GM12878 (cell line): ENCODE measurements around the gene CAMK2A. TPM values are rescaled to one million over a fixed set of nuclear protein-coding genes. Genes with fewer than 3 reads are reported as not detected.

Experiments used
- ATAC-seq: fragments of 200-7000 bp; cut with Tn5 transposase; 3 replicates; pipeline ENCODE4 v1.9.1; 2020; ENCODE audit warnings: mild to moderate bottlenecking, moderate library complexity
- BruUV-seq: library from RNA; stranded (reverse); fragments of 400-500 nt; replicated peaks from 2 replicates; lab custom pipeline; 2021; lab: Mats Ljungman, UMichigan
- CTCF ChIA-PET: fragments of 300-600 bp; sonication (Branson Sonifier 250); formaldehyde crosslinking; extraction: SDS; loops from one replicate; lab custom pipeline; 2021; ENCODE audit warnings: inconsistent platforms; lab: Yijun Ruan, JAX
- POLR2A ChIA-PET: fragments of 350-600 bp; formaldehyde crosslinking; extraction: SDS; loops from one replicate; lab custom pipeline; 2021; ENCODE audit warnings: inconsistent platforms; lab: Charles Lee
- RAD21 ChIA-PET: fragments of 300-600 bp; sonication (Branson Sonifier 250); formaldehyde crosslinking; loops from one replicate; lab custom pipeline; 2023; ENCODE audit warnings: antibody characterized with exemption; ENCODE audit not compliant: unreplicated experiment; lab: Charles Lee
- SMC1A ChIA-PET: fragments of 300-600 bp; sonication (Branson Sonifier 250); formaldehyde crosslinking; loops from one replicate; lab custom pipeline; 2023; ENCODE audit not compliant: unreplicated experiment, uncharacterized antibody; lab: Charles Lee
- DNase-seq: peaks from one replicate; pipeline ENCODE4 v3.0.0-alpha.2; 2011; ENCODE audit warnings: low read depth, low spot score
- FAIRE-seq: peaks from 3 replicates; lab custom pipeline; 2011; peaks lifted over from hg19 to GRCh38; lab: Jason Lieb, UNC
- H2AFZ ChIP-seq: 2 replicates; pipeline ENCODE4 v1.6.0; 2011; ENCODE audit warnings: low read depth, low read length, control low read depth; ENCODE audit not compliant: control insufficient read depth
- H3K27ac ChIP-seq: 2 replicates; pipeline ENCODE4 v1.5.1; 2011; ENCODE audit warnings: control low read depth; ENCODE audit not compliant: control insufficient read depth, insufficient read depth
- H3K27me3 ChIP-seq, 2 experiments: replicated peaks in 1 of 2; 2 replicates each; pipeline versions ENCODE4 v1.6.0 to v1.6.1; 2011; ENCODE audit warnings: low read length in 1 of 2; ENCODE audit not compliant: control insufficient read depth in 2 of 2, insufficient read depth in 2 of 2
- H3K36me3 ChIP-seq, 2 experiments: 2 replicates each; pipeline ENCODE4 v1.5.1; 2011; ENCODE audit warnings: low read length in 1 of 2; ENCODE audit not compliant: control insufficient read depth in 2 of 2, insufficient read depth in 2 of 2
- H3K4me1 ChIP-seq: 2 replicates; pipeline ENCODE4 v1.6.1; 2011; ENCODE audit warnings: mild to moderate bottlenecking, low read length, moderate library complexity, mixed read lengths; ENCODE audit not compliant: control insufficient read depth, insufficient read depth
- H3K4me2 ChIP-seq: 2 replicates; pipeline ENCODE4 v1.6.0; 2011; ENCODE audit warnings: control low read depth; ENCODE audit not compliant: control insufficient read depth, insufficient read depth
- H3K4me3 ChIP-seq: fragments of 200-600 bp; sonication (generic); 2 replicates; pipeline ENCODE4 v1.5.1; 2016
- H3K79me2 ChIP-seq: 2 replicates; pipeline ENCODE4 v1.6.0; 2011; ENCODE audit warnings: low read length; ENCODE audit not compliant: control insufficient read depth, insufficient read depth
- H3K9ac ChIP-seq: 2 replicates; pipeline ENCODE4 v1.8.0; 2011; ENCODE audit warnings: low read length, control low read depth, mixed read lengths; ENCODE audit not compliant: control insufficient read depth, insufficient read depth
- H3K9me3 ChIP-seq: replicated peaks from 3 replicates; pipeline ENCODE4 v1.5.1; 2011; ENCODE audit warnings: mild to moderate bottlenecking, low read length; ENCODE audit not compliant: control insufficient read depth, insufficient read depth
- H4K20me1 ChIP-seq: 2 replicates; pipeline ENCODE4 v1.6.0; 2011; ENCODE audit not compliant: control insufficient read depth, insufficient read depth
- HDAC6 ChIP-seq: fragments of 200-600 bp; sonication (generic); IDR thresholded peaks from one replicate; pipeline ENCODE4 v1.8.0; 2017; ENCODE audit warnings: antibody characterized with exemption; ENCODE audit not compliant: unreplicated experiment
- MXI1 ChIP-seq: fragments of 150-350 bp; IDR thresholded peaks from 2 replicates; pipeline ENCODE4 v1.6.1; 2011; ENCODE audit warnings: low read depth, mild to moderate bottlenecking, inconsistent platforms, low read length, improper control_type of control experiment
- MYC ChIP-seq: IDR thresholded peaks from 2 replicates; pipeline ENCODE4 v1.6.1; 2011; ENCODE audit warnings: mild to moderate bottlenecking, low read length, moderate library complexity, inconsistent platforms; ENCODE audit not compliant: insufficient read depth, insufficient replicate concordance, insufficient read length, severe bottlenecking
- POLR2AphosphoS2 ChIP-seq: IDR thresholded peaks from 2 replicates; pipeline ENCODE4 v1.6.1; 2011; ENCODE audit warnings: low read depth, mild to moderate bottlenecking, low read length, improper control_type of control experiment, moderate library complexity
- RAD21 ChIP-seq: IDR thresholded peaks from 2 replicates; pipeline ENCODE4 v1.6.1; 2011; ENCODE audit warnings: mild to moderate bottlenecking, low read depth, low read length, moderate library complexity; ENCODE audit not compliant: insufficient read depth
- STAT1 ChIP-seq: fragments of 450-650 bp; conservative IDR thresholded peaks from 2 replicates; pipeline ENCODE4 v1.6.1; 2014; ENCODE audit warnings: antibody characterized with exemption, mild to moderate bottlenecking
- YY1 ChIP-seq: IDR thresholded peaks from 2 replicates; pipeline ENCODE4 v1.6.1; 2011; ENCODE audit warnings: low read depth, mild to moderate bottlenecking, low read length
- WGBS: methylation state at CpG from one replicate; pipeline ENCODE4 v1.1.6; 2016; ENCODE audit warnings: low lambda C conversion rate; ENCODE audit not compliant: insufficient replicate concordance, insufficient coverage; ENCODE audit errors: missing lambda C conversion rate; 5-methylcytosine and 5-hydroxymethylcytosine counted together
- in situ Hi-C: fragments of 300-500 bp; cut with MboI; formaldehyde crosslinking; loops from 9 replicates; pipeline ENCODE4 v1.14.3; 2018; ENCODE audit warnings: mixed read lengths
- intact Hi-C: fragments of 100-400 bp; cut with micrococcal nuclease; formaldehyde crosslinking; loops from one replicate; pipeline ENCODE4 v1.14.2; 2022; ENCODE audit not compliant: unreplicated experiment
- polyA plus RNA-seq, 11 experiments: library from polyadenylated mRNA; depleted of rRNA in 4 of 11; unstranded in 6 of 11; stranded (reverse) in 5 of 11; fragments of >200 nt; fragmentation: Nextera tagmentation in 4 of 11; fragmentation: Illumina TruSeq in 1 of 11; extraction: Ambion mirVana in 4 of 11; extraction: Trizol in 1 of 11; gene quantifications; 1 replicate in 1 of 11; 2 replicates in 10 of 11; pipeline versions ENCODE4 v1.2.1 to v1.2.3, GENCODE V29; 2011 to 2016; ENCODE audit warnings: inconsistent platforms in 2 of 11, missing spikeins in 2 of 11, low read depth in 1 of 11
- total RNA-seq, 4 experiments: library from RNA; depleted of rRNA in 3 of 4; stranded (reverse); fragments of >200 nt in 3 of 4; fragmentation: Illumina TruSeq in 1 of 4; extraction: Trizol in 1 of 4; gene quantifications; 2 replicates each; pipeline versions ENCODE4 v1.2.1 to v1.2.3, GENCODE V29; 2013 to 2021
- TF ChIP-seq, protein P1 (sequence below): fragments of 450-650 bp; formaldehyde crosslinking; IDR thresholded peaks from 2 replicates; pipeline ENCODE4 v1.4.0; 2020; ENCODE audit warnings: mild to moderate bottlenecking, moderate library complexity
- TF ChIP-seq, protein P2 (sequence below): fragments of 450-650 bp; IDR thresholded peaks from 2 replicates; pipeline ENCODE4 v1.6.1; 2017; ENCODE audit warnings: mild to moderate bottlenecking

CAMK2A gene
- total and polyA plus RNA-seq, 10 of the 15 experiments (the other 5 are each of a cell fraction or from before 2014, with no cell fraction given) = 0.11 TPM; not detected in 9

DNA sequence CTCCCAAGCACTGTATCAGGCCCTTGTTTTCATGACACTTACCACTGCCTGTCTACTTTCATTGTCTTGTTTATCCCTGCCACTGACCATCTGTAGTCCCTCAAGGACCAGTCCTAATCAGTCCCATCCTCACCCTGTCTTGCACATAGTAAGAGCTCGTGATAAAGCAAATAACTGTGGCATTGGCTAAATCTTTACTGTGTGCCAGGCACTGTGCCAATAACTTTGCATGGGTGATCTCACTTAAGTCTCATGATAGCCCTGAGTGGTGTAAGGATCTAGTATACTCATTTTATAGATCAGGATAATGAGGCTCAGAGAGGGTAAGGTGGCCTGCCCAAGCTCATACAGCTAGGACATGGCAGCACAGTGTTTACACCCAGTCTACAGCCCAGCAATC is 117.4 kb downstream of the CAMK2A start:
- Histone ChIP-seq H3K27ac (no peak overlapping the region), H3K79me2 (no peaks in the 10 kb centered on the region), H2AFZ (no peak overlapping the region), H3K4me3 (no peak overlapping the region), H3K4me1 (no peaks in the 10 kb centered on the region)
- FAIRE-seq = no peak
- intact Hi-C loops = no loop called here
- POLR2A ChIA-PET = no interaction called here
- no TSS peak for BruUV-seq
- in situ Hi-C loops = no loop called here
- TF ChIP-seq MXI1 (no peak), MYC (no peak), HDAC6 (no peak), RAD21 (no peak), YY1 (no peak), STAT1 (no peak), POLR2AphosphoS2 (no peak)
- TF ChIP-seq, protein P1, sequence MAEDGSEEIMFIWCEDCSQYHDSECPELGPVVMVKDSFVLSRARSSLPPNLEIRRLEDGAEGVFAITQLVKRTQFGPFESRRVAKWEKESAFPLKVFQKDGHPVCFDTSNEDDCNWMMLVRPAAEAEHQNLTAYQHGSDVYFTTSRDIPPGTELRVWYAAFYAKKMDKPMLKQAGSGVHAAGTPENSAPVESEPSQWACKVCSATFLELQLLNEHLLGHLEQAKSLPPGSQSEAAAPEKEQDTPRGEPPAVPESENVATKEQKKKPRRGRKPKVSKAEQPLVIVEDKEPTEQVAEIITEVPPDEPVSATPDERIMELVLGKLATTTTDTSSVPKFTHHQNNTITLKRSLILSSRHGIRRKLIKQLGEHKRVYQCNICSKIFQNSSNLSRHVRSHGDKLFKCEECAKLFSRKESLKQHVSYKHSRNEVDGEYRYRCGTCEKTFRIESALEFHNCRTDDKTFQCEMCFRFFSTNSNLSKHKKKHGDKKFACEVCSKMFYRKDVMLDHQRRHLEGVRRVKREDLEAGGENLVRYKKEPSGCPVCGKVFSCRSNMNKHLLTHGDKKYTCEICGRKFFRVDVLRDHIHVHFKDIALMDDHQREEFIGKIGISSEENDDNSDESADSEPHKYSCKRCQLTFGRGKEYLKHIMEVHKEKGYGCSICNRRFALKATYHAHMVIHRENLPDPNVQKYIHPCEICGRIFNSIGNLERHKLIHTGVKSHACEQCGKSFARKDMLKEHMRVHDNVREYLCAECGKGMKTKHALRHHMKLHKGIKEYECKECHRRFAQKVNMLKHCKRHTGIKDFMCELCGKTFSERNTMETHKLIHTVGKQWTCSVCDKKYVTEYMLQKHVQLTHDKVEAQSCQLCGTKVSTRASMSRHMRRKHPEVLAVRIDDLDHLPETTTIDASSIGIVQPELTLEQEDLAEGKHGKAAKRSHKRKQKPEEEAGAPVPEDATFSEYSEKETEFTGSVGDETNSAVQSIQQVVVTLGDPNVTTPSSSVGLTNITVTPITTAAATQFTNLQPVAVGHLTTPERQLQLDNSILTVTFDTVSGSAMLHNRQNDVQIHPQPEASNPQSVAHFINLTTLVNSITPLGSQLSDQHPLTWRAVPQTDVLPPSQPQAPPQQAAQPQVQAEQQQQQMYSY (CRISPR knock-in tag) = no peak
- TF ChIP-seq, protein P2, sequence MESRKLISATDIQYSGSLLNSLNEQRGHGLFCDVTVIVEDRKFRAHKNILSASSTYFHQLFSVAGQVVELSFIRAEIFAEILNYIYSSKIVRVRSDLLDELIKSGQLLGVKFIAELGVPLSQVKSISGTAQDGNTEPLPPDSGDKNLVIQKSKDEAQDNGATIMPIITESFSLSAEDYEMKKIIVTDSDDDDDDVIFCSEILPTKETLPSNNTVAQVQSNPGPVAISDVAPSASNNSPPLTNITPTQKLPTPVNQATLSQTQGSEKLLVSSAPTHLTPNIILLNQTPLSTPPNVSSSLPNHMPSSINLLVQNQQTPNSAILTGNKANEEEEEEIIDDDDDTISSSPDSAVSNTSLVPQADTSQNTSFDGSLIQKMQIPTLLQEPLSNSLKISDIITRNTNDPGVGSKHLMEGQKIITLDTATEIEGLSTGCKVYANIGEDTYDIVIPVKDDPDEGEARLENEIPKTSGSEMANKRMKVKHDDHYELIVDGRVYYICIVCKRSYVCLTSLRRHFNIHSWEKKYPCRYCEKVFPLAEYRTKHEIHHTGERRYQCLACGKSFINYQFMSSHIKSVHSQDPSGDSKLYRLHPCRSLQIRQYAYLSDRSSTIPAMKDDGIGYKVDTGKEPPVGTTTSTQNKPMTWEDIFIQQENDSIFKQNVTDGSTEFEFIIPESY = no peak
- TF ChIP-seq, all 136 proteins: peak for 0
- Histone ChIP-seq H3K27me3 (no peaks in the 10 kb centered on the region; a peak in 2 of 4 replicates), H3K36me3 (no peaks in the 10 kb centered on the region), H3K9me3 (no peaks in the 10 kb centered on the region), H3K4me2 (no peak overlapping the region), H3K9ac (no peak overlapping the region), H4K20me1 (no peaks in the 10 kb centered on the region)
- SMC1A ChIA-PET = interaction anchor here (0.6 to 0.9 kb wide), 2 partner anchors 241 to 357 kb away, joined by 3 read pairs; partner anchors contain the start of gene CD74
- CTCF ChIA-PET = interaction anchor here (0.8 to 9.3 kb wide), 5 partner anchors 10 to 46 kb away, joined by 3 to 68 read pairs (median 4); no protein-coding TSS in a partner anchor
- no peak for DNase-seq
- RAD21 ChIA-PET = no interaction called here
- no peak for ATAC-seq
- WGBS = 0% methylated on average over 1 of the region's 1 CpG

Other genes with a start within 250 kb of the CAMK2A start
Only the 7 nearest of the 9 such genes appear.
- 1.8 and 3.0 TPM in 2 replicates for gene PDGFRB, start 133.9 kb downstream of the CAMK2A start, total RNA-seq (2014; rRNA removed)
- gene PDGFRB, start 133.9 kb downstream of the CAMK2A start, total RNA-seq (2014; rRNA removed; fragmentation: Illumina TruSeq; extraction: Trizol) = 1.2 and 1.4 TPM in 2 replicates
- 2.2 and 3.3 TPM in 2 replicates for gene PDGFRB, start 133.9 kb downstream of the CAMK2A start, total RNA-seq (2021)
- gene PDGFRB, start 133.9 kb downstream of the CAMK2A start, polyA plus RNA-seq (2011; rRNA removed) = 0.64 and 0.65 TPM in 2 replicates
- 0.41 and 0.90 TPM in 2 replicates for gene PDGFRB, start 133.9 kb downstream of the CAMK2A start, polyA plus RNA-seq (2014; fragmentation: Illumina TruSeq; extraction: Trizol)
- gene PDGFRB, start 133.9 kb downstream of the CAMK2A start, polyA plus RNA-seq (2014; fragmentation: Nextera tagmentation; extraction: Ambion mirVana) = under 1 TPM; 0.02 to 0.16 TPM
- 0.94 and 2.1 TPM in 2 replicates for gene PDGFRB, start 133.9 kb downstream of the CAMK2A start, polyA plus RNA-seq (2014; rRNA removed)
- gene PDGFRB, start 133.9 kb downstream of the CAMK2A start, polyA plus RNA-seq (2016; fragmentation: Nextera tagmentation; extraction: Ambion mirVana) = 1 to 10 TPM; 1.5 to 1.7 TPM
- not detected in 2 replicates for gene CDX1, start 123.0 kb downstream of the CAMK2A start, total RNA-seq (2014; rRNA removed)
- not detected in 2 replicates for gene CDX1, start 123.0 kb downstream of the CAMK2A start, total RNA-seq (2014; rRNA removed; fragmentation: Illumina TruSeq; extraction: Trizol)
- not detected in 2 replicates for gene CDX1, start 123.0 kb downstream of the CAMK2A start, total RNA-seq (2021)
- not detected in 2 replicates for gene CDX1, start 123.0 kb downstream of the CAMK2A start, polyA plus RNA-seq (2011; rRNA removed)
- gene CDX1, start 123.0 kb downstream of the CAMK2A start, polyA plus RNA-seq (2014; fragmentation: Illumina TruSeq; extraction: Trizol) = not detected in 2 replicates
- not detected for gene CDX1, start 123.0 kb downstream of the CAMK2A start, polyA plus RNA-seq (2014; fragmentation: Nextera tagmentation; extraction: Ambion mirVana)
- not detected in 2 replicates for gene CDX1, start 123.0 kb downstream of the CAMK2A start, polyA plus RNA-seq (2014; rRNA removed)
- gene CDX1, start 123.0 kb downstream of the CAMK2A start, polyA plus RNA-seq (2016; fragmentation: Nextera tagmentation; extraction: Ambion mirVana) = not detected
- gene SLC6A7, start 99.7 kb downstream of the CAMK2A start, total RNA-seq (2014; rRNA removed) = 0.06 and 0.11 TPM in 2 replicates
- gene SLC6A7, start 99.7 kb downstream of the CAMK2A start, total RNA-seq (2014; rRNA removed; fragmentation: Illumina TruSeq; extraction: Trizol) = 0.05 TPM in 1 of 2 replicates, not detected in the other
- gene SLC6A7, start 99.7 kb downstream of the CAMK2A start, total RNA-seq (2021) = 0.08 TPM in 1 of 2 replicates, not detected in the other
- not detected in 2 replicates for gene SLC6A7, start 99.7 kb downstream of the CAMK2A start, polyA plus RNA-seq (2011; rRNA removed)
- gene SLC6A7, start 99.7 kb downstream of the CAMK2A start, polyA plus RNA-seq (2014; fragmentation: Illumina TruSeq; extraction: Trizol) = 0.01 TPM in 1 of 2 replicates, not detected in the other
- gene SLC6A7, start 99.7 kb downstream of the CAMK2A start, polyA plus RNA-seq (2014; fragmentation: Nextera tagmentation; extraction: Ambion mirVana) = not detected
- gene SLC6A7, start 99.7 kb downstream of the CAMK2A start, polyA plus RNA-seq (2014; rRNA removed) = 0.04 TPM in 1 of 2 replicates, not detected in the other
- gene SLC6A7, start 99.7 kb downstream of the CAMK2A start, polyA plus RNA-seq (2016; fragmentation: Nextera tagmentation; extraction: Ambion mirVana) = under 1 TPM in 1 of 2 experiments, not detected in 1; 0.15 TPM
- not detected in 2 replicates for gene ARSI, start 13.1 kb upstream of the CAMK2A start, total RNA-seq (2014; rRNA removed)
- gene ARSI, start 13.1 kb upstream of the CAMK2A start, total RNA-seq (2014; rRNA removed; fragmentation: Illumina TruSeq; extraction: Trizol) = not detected in 2 replicates
- gene ARSI, start 13.1 kb upstream of the CAMK2A start, total RNA-seq (2021) = not detected in 2 replicates
- gene ARSI, start 13.1 kb upstream of the CAMK2A start, polyA plus RNA-seq (2011; rRNA removed) = not detected in 2 replicates
- not detected in 2 replicates for gene ARSI, start 13.1 kb upstream of the CAMK2A start, polyA plus RNA-seq (2014; fragmentation: Illumina TruSeq; extraction: Trizol)
- gene ARSI, start 13.1 kb upstream of the CAMK2A start, polyA plus RNA-seq (2014; fragmentation: Nextera tagmentation; extraction: Ambion mirVana) = not detected
- not detected in 2 replicates for gene ARSI, start 13.1 kb upstream of the CAMK2A start, polyA plus RNA-seq (2014; rRNA removed)
- gene ARSI, start 13.1 kb upstream of the CAMK2A start, polyA plus RNA-seq (2016; fragmentation: Nextera tagmentation; extraction: Ambion mirVana) = not detected
- gene TCOF1, start 67.9 kb upstream of the CAMK2A start, total RNA-seq (2014; rRNA removed) = 35.0 and 42.1 TPM in 2 replicates
- 30.5 and 35.6 TPM in 2 replicates for gene TCOF1, start 67.9 kb upstream of the CAMK2A start, total RNA-seq (2014; rRNA removed; fragmentation: Illumina TruSeq; extraction: Trizol)
- gene TCOF1, start 67.9 kb upstream of the CAMK2A start, total RNA-seq (2021) = 74.7 and 83.9 TPM in 2 replicates
- 6.4 and 12.7 TPM in 2 replicates for gene TCOF1, start 67.9 kb upstream of the CAMK2A start, polyA plus RNA-seq (2011; rRNA removed)
- 39.4 and 56.1 TPM in 2 replicates for gene TCOF1, start 67.9 kb upstream of the CAMK2A start, polyA plus RNA-seq (2014; fragmentation: Illumina TruSeq; extraction: Trizol)
- 10 to 100 TPM in 1 of 2 experiments, 1 to 10 TPM in 1; 8.7 to 12.3 TPM for gene TCOF1, start 67.9 kb upstream of the CAMK2A start, polyA plus RNA-seq (2014; fragmentation: Nextera tagmentation; extraction: Ambion mirVana)
- gene TCOF1, start 67.9 kb upstream of the CAMK2A start, polyA plus RNA-seq (2014; rRNA removed) = 35.4 and 44.6 TPM in 2 replicates
- 10 to 100 TPM; 71.2 to 76.3 TPM for gene TCOF1, start 67.9 kb upstream of the CAMK2A start, polyA plus RNA-seq (2016; fragmentation: Nextera tagmentation; extraction: Ambion mirVana)
- gene CD74, start 123.1 kb upstream of the CAMK2A start, total RNA-seq (2014; rRNA removed) = 10,156 and 11,063 TPM in 2 replicates
- 2,507 and 2,767 TPM in 2 replicates for gene CD74, start 123.1 kb upstream of the CAMK2A start, total RNA-seq (2014; rRNA removed; fragmentation: Illumina TruSeq; extraction: Trizol)
- 4,973 and 5,010 TPM in 2 replicates for gene CD74, start 123.1 kb upstream of the CAMK2A start, total RNA-seq (2021)
- 309 and 1,760 TPM in 2 replicates for gene CD74, start 123.1 kb upstream of the CAMK2A start, polyA plus RNA-seq (2011; rRNA removed)
- 3,291 and 4,542 TPM in 2 replicates for gene CD74, start 123.1 kb upstream of the CAMK2A start, polyA plus RNA-seq (2014; fragmentation: Illumina TruSeq; extraction: Trizol)
- 1,000 to 10,000 TPM; 1,387 to 2,107 TPM for gene CD74, start 123.1 kb upstream of the CAMK2A start, polyA plus RNA-seq (2014; fragmentation: Nextera tagmentation; extraction: Ambion mirVana)
- 3,302 and 5,141 TPM in 2 replicates for gene CD74, start 123.1 kb upstream of the CAMK2A start, polyA plus RNA-seq (2014; rRNA removed)
- 1,000 to 10,000 TPM; 6,006 to 6,596 TPM for gene CD74, start 123.1 kb upstream of the CAMK2A start, polyA plus RNA-seq (2016; fragmentation: Nextera tagmentation; extraction: Ambion mirVana)
- gene RPS14, start 160.0 kb upstream of the CAMK2A start, total RNA-seq (2014; rRNA removed) = 3,103 and 3,139 TPM in 2 replicates
- 2,472 and 2,596 TPM in 2 replicates for gene RPS14, start 160.0 kb upstream of the CAMK2A start, total RNA-seq (2014; rRNA removed; fragmentation: Illumina TruSeq; extraction: Trizol)
- 3,369 and 3,514 TPM in 2 replicates for gene RPS14, start 160.0 kb upstream of the CAMK2A start, total RNA-seq (2021)
- 3,820 and 3,850 TPM in 2 replicates for gene RPS14, start 160.0 kb upstream of the CAMK2A start, polyA plus RNA-seq (2011; rRNA removed)
- gene RPS14, start 160.0 kb upstream of the CAMK2A start, polyA plus RNA-seq (2014; fragmentation: Illumina TruSeq; extraction: Trizol) = 3,219 and 4,047 TPM in 2 replicates
- 1,000 to 10,000 TPM; 2,295 to 2,356 TPM for gene RPS14, start 160.0 kb upstream of the CAMK2A start, polyA plus RNA-seq (2014; fragmentation: Nextera tagmentation; extraction: Ambion mirVana)
- gene RPS14, start 160.0 kb upstream of the CAMK2A start, polyA plus RNA-seq (2014; rRNA removed) = 3,649 and 3,781 TPM in 2 replicates
- 1,000 to 10,000 TPM; 2,318 to 2,319 TPM for gene RPS14, start 160.0 kb upstream of the CAMK2A start, polyA plus RNA-seq (2016; fragmentation: Nextera tagmentation; extraction: Ambion mirVana)